Tongue (tissue), 2 donors: ENCODE results near the gene MYRFL. TPM values are rescaled to one million over a fixed set of nuclear protein-coding genes. Genes with fewer than 3 reads are reported as not detected.
"Not testable (repeated sequence)": the region's sequence is repeated elsewhere in the genome, so short reads cannot be mapped to it uniquely, and the experiment has no call there.

Experiments
- DNase-seq: peaks from one replicate; pipeline ENCODE4 v3.0.0-alpha.2; 2015
- total RNA-seq: library from RNA; depleted of rRNA; stranded (reverse); fragments of >200 nt; gene quantifications from one replicate; pipeline ENCODE4 v1.2.3, GENCODE V29; 2014

The MYRFL gene
- total RNA-seq, 1 donor from 2014 or later, result 0.31 TPM

- DNase-seq, result peak; percentile 79
Observed at GRCh38 chr12:69988481-69989321, 163.7 kb downstream of the MYRFL start.

- DNase-seq, result peak; percentile 92
Observed at GRCh38 chr12:69991690-69992288, 166.8 kb downstream of the MYRFL start.

- no peak for DNase-seq
Observed at GRCh38 chr12:69993433-69993832, 168.4 kb downstream of the MYRFL start.

GRCh38 chr12:69994086-69994485, 169.1 kb downstream of the MYRFL start:
- DNase-seq, result not testable (repeated sequence)

- DNase-seq, result peak; percentile 63
Observed at GRCh38 chr12:69994724-69995173, 169.7 kb downstream of the MYRFL start.

GRCh38 chr12:69996241-69996640, 171.2 kb downstream of the MYRFL start:
- DNase-seq, result peak; percentile 77

GRCh38 chr12:69996722-69997121, 171.7 kb downstream of the MYRFL start:
- DNase-seq, result no peak

- DNase-seq, result no peak
Observed at GRCh38 chr12:69998011-69998410, 173.0 kb downstream of the MYRFL start.

- DNase-seq, result no peak
Observed at GRCh38 chr12:69998922-69999321, 173.9 kb downstream of the MYRFL start.

GRCh38 chr12:69999561-69999960, 174.5 kb downstream of the MYRFL start:
- DNase-seq, result no peak

- peak; percentile 96 for DNase-seq
Observed at GRCh38 chr12:70002097-70002911, 177.3 kb downstream of the MYRFL start.

- DNase-seq, result no peak
Observed at GRCh38 chr12:70002912-70003255, 177.9 kb downstream of the MYRFL start.

GRCh38 chr12:70005864-70006618, 181.0 kb downstream of the MYRFL start:
- DNase-seq, result no peak

- no peak for DNase-seq
Observed at GRCh38 chr12:70006619-70006973, 181.6 kb downstream of the MYRFL start.

- DNase-seq, result no peak
Observed at GRCh38 chr12:70007687-70008086, 182.7 kb downstream of the MYRFL start.

Other genes starting within 250 kb of the MYRFL start
- gene CCT2, start 239.8 kb upstream of the MYRFL start, total RNA-seq, result 172 TPM
- gene LRRC10, start 214.3 kb upstream of the MYRFL start, total RNA-seq, result not detected
- 72.2 TPM for gene BEST3, start 125.9 kb upstream of the MYRFL start, total RNA-seq
- 23.0 TPM for gene RAB3IP, start 86.4 kb upstream of the MYRFL start, total RNA-seq